ENCODE measurements around the gene TBL3.

GRCh38 chr16:2008009-2008526, 36.2 kb downstream of the TBL3 start:
- TF ChIP-seq, protein P1, sequence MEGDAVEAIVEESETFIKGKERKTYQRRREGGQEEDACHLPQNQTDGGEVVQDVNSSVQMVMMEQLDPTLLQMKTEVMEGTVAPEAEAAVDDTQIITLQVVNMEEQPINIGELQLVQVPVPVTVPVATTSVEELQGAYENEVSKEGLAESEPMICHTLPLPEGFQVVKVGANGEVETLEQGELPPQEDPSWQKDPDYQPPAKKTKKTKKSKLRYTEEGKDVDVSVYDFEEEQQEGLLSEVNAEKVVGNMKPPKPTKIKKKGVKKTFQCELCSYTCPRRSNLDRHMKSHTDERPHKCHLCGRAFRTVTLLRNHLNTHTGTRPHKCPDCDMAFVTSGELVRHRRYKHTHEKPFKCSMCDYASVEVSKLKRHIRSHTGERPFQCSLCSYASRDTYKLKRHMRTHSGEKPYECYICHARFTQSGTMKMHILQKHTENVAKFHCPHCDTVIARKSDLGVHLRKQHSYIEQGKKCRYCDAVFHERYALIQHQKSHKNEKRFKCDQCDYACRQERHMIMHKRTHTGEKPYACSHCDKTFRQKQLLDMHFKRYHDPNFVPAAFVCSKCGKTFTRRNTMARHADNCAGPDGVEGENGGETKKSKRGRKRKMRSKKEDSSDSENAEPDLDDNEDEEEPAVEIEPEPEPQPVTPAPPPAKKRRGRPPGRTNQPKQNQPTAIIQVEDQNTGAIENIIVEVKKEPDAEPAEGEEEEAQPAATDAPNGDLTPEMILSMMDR (IDR thresholded peaks at IDR 0.05; ENCODE audit: poor library complexity, severe bottlenecking) = no peak
- TF ChIP-seq MXI1 (conservative IDR thresholded peaks at IDR 0.05; ENCODE audit: poor library complexity, severe bottlenecking) (no peak), SMC3 (conservative IDR thresholded peaks at IDR 0.05; ENCODE audit: poor library complexity) (no peak), EZH2 (IDR thresholded peaks at IDR 0.05; ENCODE audit: borderline replicate concordance, insufficient read depth, low read length, poor library complexity, severe bottlenecking) (no peak), EP300 (conservative IDR thresholded peaks at IDR 0.05; ENCODE audit: poor library complexity, severe bottlenecking) (no peak), TAF1 (IDR thresholded peaks at IDR 0.05; ENCODE audit: low read depth) (no peak), POLR2AphosphoS5 (IDR thresholded peaks at IDR 0.05) (no peak)
- TF ChIP-seq, protein P2, sequence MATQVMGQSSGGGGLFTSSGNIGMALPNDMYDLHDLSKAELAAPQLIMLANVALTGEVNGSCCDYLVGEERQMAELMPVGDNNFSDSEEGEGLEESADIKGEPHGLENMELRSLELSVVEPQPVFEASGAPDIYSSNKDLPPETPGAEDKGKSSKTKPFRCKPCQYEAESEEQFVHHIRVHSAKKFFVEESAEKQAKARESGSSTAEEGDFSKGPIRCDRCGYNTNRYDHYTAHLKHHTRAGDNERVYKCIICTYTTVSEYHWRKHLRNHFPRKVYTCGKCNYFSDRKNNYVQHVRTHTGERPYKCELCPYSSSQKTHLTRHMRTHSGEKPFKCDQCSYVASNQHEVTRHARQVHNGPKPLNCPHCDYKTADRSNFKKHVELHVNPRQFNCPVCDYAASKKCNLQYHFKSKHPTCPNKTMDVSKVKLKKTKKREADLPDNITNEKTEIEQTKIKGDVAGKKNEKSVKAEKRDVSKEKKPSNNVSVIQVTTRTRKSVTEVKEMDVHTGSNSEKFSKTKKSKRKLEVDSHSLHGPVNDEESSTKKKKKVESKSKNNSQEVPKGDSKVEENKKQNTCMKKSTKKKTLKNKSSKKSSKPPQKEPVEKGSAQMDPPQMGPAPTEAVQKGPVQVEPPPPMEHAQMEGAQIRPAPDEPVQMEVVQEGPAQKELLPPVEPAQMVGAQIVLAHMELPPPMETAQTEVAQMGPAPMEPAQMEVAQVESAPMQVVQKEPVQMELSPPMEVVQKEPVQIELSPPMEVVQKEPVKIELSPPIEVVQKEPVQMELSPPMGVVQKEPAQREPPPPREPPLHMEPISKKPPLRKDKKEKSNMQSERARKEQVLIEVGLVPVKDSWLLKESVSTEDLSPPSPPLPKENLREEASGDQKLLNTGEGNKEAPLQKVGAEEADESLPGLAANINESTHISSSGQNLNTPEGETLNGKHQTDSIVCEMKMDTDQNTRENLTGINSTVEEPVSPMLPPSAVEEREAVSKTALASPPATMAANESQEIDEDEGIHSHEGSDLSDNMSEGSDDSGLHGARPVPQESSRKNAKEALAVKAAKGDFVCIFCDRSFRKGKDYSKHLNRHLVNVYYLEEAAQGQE (IDR thresholded peaks at IDR 0.05; ENCODE audit: borderline replicate concordance) = no peak

Data from neural cell (in vitro differentiated cells).